SH-SY5Y (cell line): ENCODE results near the gene TFPT.

Experiments
- GATA2 ChIP-seq: IDR thresholded peaks from 2 replicates; pipeline ENCODE4 v1.6.1; 2011; ENCODE audit warnings: mild to moderate bottlenecking, low read depth, low read length
- GATA3 ChIP-seq: IDR thresholded peaks from 2 replicates; pipeline ENCODE4 v1.6.1; 2011; ENCODE audit warnings: low read depth, mild to moderate bottlenecking, low read length, moderate library complexity

DNA sequence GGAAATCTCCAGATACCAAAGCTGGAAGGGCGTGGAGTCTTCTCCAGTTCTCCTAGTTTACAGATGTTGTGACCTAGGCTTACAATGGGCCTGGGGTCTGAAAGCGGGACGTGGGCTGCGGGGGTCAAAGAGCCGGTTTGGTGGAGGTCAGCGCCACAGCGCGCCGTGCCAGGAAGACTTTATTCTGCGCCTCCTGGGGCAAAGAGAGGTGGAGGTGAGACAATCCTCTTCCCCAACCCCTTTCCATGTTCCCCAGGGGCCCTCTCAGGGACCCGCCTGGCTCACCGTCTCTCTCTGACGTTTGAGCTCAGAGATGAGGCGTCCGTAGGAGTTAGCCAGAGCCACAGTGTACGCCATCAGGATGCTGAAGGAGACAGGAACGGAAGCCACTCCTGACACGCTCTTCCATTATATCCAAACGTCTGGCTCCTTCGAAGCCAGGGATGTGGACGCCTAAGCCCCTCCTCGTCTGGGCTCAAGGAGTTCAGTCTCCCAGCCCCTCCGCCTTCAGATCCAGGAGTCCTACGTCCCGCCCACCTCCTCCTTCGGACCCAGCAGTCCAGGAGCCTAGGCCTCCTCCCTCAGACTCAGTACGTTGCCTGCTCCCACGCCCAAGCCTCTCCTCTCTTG, 44.8 kb upstream of the TFPT start:
- TF ChIP-seq GATA3 (no peak), GATA2 (no peak)
